ENCODE measurements around the gene TMEM135. TPM values are rescaled to one million over a fixed set of nuclear protein-coding genes. Genes with fewer than 3 reads are reported as not detected.

TMEM135 gene
- total and polyA plus RNA-seq, 2 donors from 2014 or later, result 12.0 to 24.6 TPM

- H3K4me1 ChIP-seq (ENCODE audit: control insufficient read depth in 2 of 3, insufficient read depth in 2 of 3, low read depth in 1 of 3, low read length in 3 of 3), result no peaks in the 10 kb centered on the region
- no peaks in the 10 kb centered on the region for H3K27me3 ChIP-seq (ENCODE audit: control insufficient read depth, insufficient read depth, low read length)
- no peak for TF ChIP-seq CTCF (IDR thresholded peaks at IDR 0.05; ENCODE audit: borderline replicate concordance, extremely low read depth, insufficient read depth)
- no peaks in the 10 kb centered on the region for H3K36me3 ChIP-seq (ENCODE audit: control insufficient read depth in 2 of 3, insufficient read depth in 3 of 3, low read length in 3 of 3)
- FAIRE-seq, result no peak
- H3K27ac ChIP-seq (ENCODE audit: low read depth in 2 of 2, low read length in 2 of 2), result no peak overlapping the region
- no peak overlapping the region for H3K9ac ChIP-seq (ENCODE audit: low read length in 3 of 3)
- H3K4me3 ChIP-seq (ENCODE audit: low read length in 3 of 3), result no peak overlapping the region
- H3K9me3 ChIP-seq (ENCODE audit: control insufficient read depth in 2 of 3, insufficient read depth in 1 of 3, low read length in 3 of 3), result no peaks in the 10 kb centered on the region
- intact Hi-C loops (cut with DNase I), result no loop called here
- DNase-seq, result no peak
Observed at GRCh38 chr11:87212891-87213290, 175.2 kb downstream of the TMEM135 start.

GRCh38 chr11:87213444-87213843, 175.7 kb downstream of the TMEM135 start:
- Histone ChIP-seq H3K9ac (ENCODE audit: low read length in 3 of 3) (no peak overlapping the region), H3K4me3 (ENCODE audit: low read length in 3 of 3) (no peak overlapping the region), H3K27ac (ENCODE audit: low read depth in 2 of 2, low read length in 2 of 2) (no peak overlapping the region), H3K4me1 (ENCODE audit: control insufficient read depth in 2 of 3, insufficient read depth in 2 of 3, low read depth in 1 of 3, low read length in 3 of 3) (no peaks in the 10 kb centered on the region), H3K9me3 (ENCODE audit: control insufficient read depth in 2 of 3, insufficient read depth in 1 of 3, low read length in 3 of 3) (no peaks in the 10 kb centered on the region), H3K36me3 (ENCODE audit: control insufficient read depth in 2 of 3, insufficient read depth in 3 of 3, low read length in 3 of 3) (no peaks in the 10 kb centered on the region), H3K27me3 (ENCODE audit: control insufficient read depth, insufficient read depth, low read length) (no peaks in the 10 kb centered on the region)
- intact Hi-C loops (cut with DNase I), result no loop called here
- no peak for TF ChIP-seq CTCF (IDR thresholded peaks at IDR 0.05; ENCODE audit: borderline replicate concordance, extremely low read depth, insufficient read depth)
- no peak for FAIRE-seq
- DNase-seq, result no peak

- Histone ChIP-seq H3K9ac (ENCODE audit: low read length in 3 of 3) (no peak overlapping the region), H3K9me3 (ENCODE audit: control insufficient read depth in 2 of 3, insufficient read depth in 1 of 3, low read length in 3 of 3) (no peaks in the 10 kb centered on the region), H3K4me1 (ENCODE audit: control insufficient read depth in 2 of 3, insufficient read depth in 2 of 3, low read depth in 1 of 3, low read length in 3 of 3) (no peaks in the 10 kb centered on the region), H3K36me3 (ENCODE audit: control insufficient read depth in 2 of 3, insufficient read depth in 3 of 3, low read length in 3 of 3) (no peaks in the 10 kb centered on the region), H3K27me3 (ENCODE audit: control insufficient read depth, insufficient read depth, low read length) (no peaks in the 10 kb centered on the region), H3K4me3 (ENCODE audit: low read length in 3 of 3) (no peak overlapping the region), H3K27ac (ENCODE audit: low read depth in 2 of 2, low read length in 2 of 2) (no peak overlapping the region)
- DNase-seq (no peak), FAIRE-seq (no peak)
- TF ChIP-seq CTCF (IDR thresholded peaks at IDR 0.05; ENCODE audit: borderline replicate concordance, extremely low read depth, insufficient read depth), result no peak
- intact Hi-C loops (cut with DNase I), result no loop called here
Observed at GRCh38 chr11:87215236-87215635, 177.5 kb downstream of the TMEM135 start.

- intact Hi-C loops (cut with DNase I), result no loop called here
- no peaks in the 10 kb centered on the region for H3K27me3 ChIP-seq (ENCODE audit: control insufficient read depth, insufficient read depth, low read length)
- H3K4me3 ChIP-seq (ENCODE audit: low read length in 3 of 3), result no peak overlapping the region
- no peak overlapping the region for H3K9ac ChIP-seq (ENCODE audit: low read length in 3 of 3)
- FAIRE-seq (no peak), DNase-seq (no peak)
- H3K9me3 ChIP-seq (ENCODE audit: control insufficient read depth in 2 of 3, insufficient read depth in 1 of 3, low read length in 3 of 3), result no peaks in the 10 kb centered on the region
- H3K27ac ChIP-seq (ENCODE audit: low read depth in 2 of 2, low read length in 2 of 2), result no peak overlapping the region
- TF ChIP-seq CTCF (IDR thresholded peaks at IDR 0.05; ENCODE audit: borderline replicate concordance, extremely low read depth, insufficient read depth), result no peak
- H3K4me1 ChIP-seq (ENCODE audit: control insufficient read depth in 2 of 3, insufficient read depth in 2 of 3, low read depth in 1 of 3, low read length in 3 of 3), result no peaks in the 10 kb centered on the region
- H3K36me3 ChIP-seq (ENCODE audit: control insufficient read depth in 2 of 3, insufficient read depth in 3 of 3, low read length in 3 of 3), result no peaks in the 10 kb centered on the region
Observed at GRCh38 chr11:87219266-87219665, 181.5 kb downstream of the TMEM135 start.

All from kidney (tissue), 14 donors.